GM12878 (cell line): ENCODE results near the gene LPGAT1. TPM values are rescaled to one million over a fixed set of nuclear protein-coding genes. Genes with fewer than 3 reads are reported as not detected.
A peak's percentile ranks its signal among the peaks of the same experiment; 100 is the strongest.

Experiments used
- ATAC-seq: fragments of 200-7000 bp; cut with Tn5 transposase; 3 replicates; pipeline ENCODE4 v1.9.1; 2020; ENCODE audit warnings: mild to moderate bottlenecking, moderate library complexity
- BruUV-seq: library from RNA; stranded (reverse); fragments of 400-500 nt; replicated peaks from 2 replicates; lab custom pipeline; 2021; lab: Mats Ljungman, UMichigan
- CTCF ChIA-PET: fragments of 300-600 bp; sonication (Branson Sonifier 250); formaldehyde crosslinking; extraction: SDS; loops from one replicate; lab custom pipeline; 2021; ENCODE audit warnings: inconsistent platforms; lab: Yijun Ruan, JAX
- POLR2A ChIA-PET: fragments of 350-600 bp; formaldehyde crosslinking; extraction: SDS; loops from one replicate; lab custom pipeline; 2021; ENCODE audit warnings: inconsistent platforms; lab: Charles Lee
- RAD21 ChIA-PET: fragments of 300-600 bp; sonication (Branson Sonifier 250); formaldehyde crosslinking; loops from one replicate; lab custom pipeline; 2023; ENCODE audit warnings: antibody characterized with exemption; ENCODE audit not compliant: unreplicated experiment; lab: Charles Lee
- SMC1A ChIA-PET: fragments of 300-600 bp; sonication (Branson Sonifier 250); formaldehyde crosslinking; loops from one replicate; lab custom pipeline; 2023; ENCODE audit not compliant: unreplicated experiment, uncharacterized antibody; lab: Charles Lee
- DNase-seq: peaks from one replicate; pipeline ENCODE4 v3.0.0-alpha.2; 2011; ENCODE audit warnings: low read depth, low spot score
- FAIRE-seq: peaks from 3 replicates; lab custom pipeline; 2011; peaks lifted over from hg19 to GRCh38; lab: Jason Lieb, UNC
- H2AFZ ChIP-seq: 2 replicates; pipeline ENCODE4 v1.6.0; 2011; ENCODE audit warnings: low read depth, low read length, control low read depth; ENCODE audit not compliant: control insufficient read depth
- H3K27ac ChIP-seq: 2 replicates; pipeline ENCODE4 v1.5.1; 2011; ENCODE audit warnings: control low read depth; ENCODE audit not compliant: control insufficient read depth, insufficient read depth
- H3K27me3 ChIP-seq, 2 experiments: replicated peaks in 1 of 2; 2 replicates each; pipeline versions ENCODE4 v1.6.0 to v1.6.1; 2011; ENCODE audit warnings: low read length in 1 of 2; ENCODE audit not compliant: control insufficient read depth in 2 of 2, insufficient read depth in 2 of 2
- H3K36me3 ChIP-seq, 2 experiments: 2 replicates each; pipeline ENCODE4 v1.5.1; 2011; ENCODE audit warnings: low read length in 1 of 2; ENCODE audit not compliant: control insufficient read depth in 2 of 2, insufficient read depth in 2 of 2
- H3K4me1 ChIP-seq: 2 replicates; pipeline ENCODE4 v1.6.1; 2011; ENCODE audit warnings: mild to moderate bottlenecking, low read length, moderate library complexity, mixed read lengths; ENCODE audit not compliant: control insufficient read depth, insufficient read depth
- H3K4me2 ChIP-seq: 2 replicates; pipeline ENCODE4 v1.6.0; 2011; ENCODE audit warnings: control low read depth; ENCODE audit not compliant: control insufficient read depth, insufficient read depth
- H3K4me3 ChIP-seq: fragments of 200-600 bp; sonication (generic); 2 replicates; pipeline ENCODE4 v1.5.1; 2016
- H3K79me2 ChIP-seq: 2 replicates; pipeline ENCODE4 v1.6.0; 2011; ENCODE audit warnings: low read length; ENCODE audit not compliant: control insufficient read depth, insufficient read depth
- H3K9ac ChIP-seq: 2 replicates; pipeline ENCODE4 v1.8.0; 2011; ENCODE audit warnings: low read length, control low read depth, mixed read lengths; ENCODE audit not compliant: control insufficient read depth, insufficient read depth
- H3K9me3 ChIP-seq: replicated peaks from 3 replicates; pipeline ENCODE4 v1.5.1; 2011; ENCODE audit warnings: mild to moderate bottlenecking, low read length; ENCODE audit not compliant: control insufficient read depth, insufficient read depth
- H4K20me1 ChIP-seq: 2 replicates; pipeline ENCODE4 v1.6.0; 2011; ENCODE audit not compliant: control insufficient read depth, insufficient read depth
- CUX1 ChIP-seq: IDR thresholded peaks from 2 replicates; pipeline ENCODE4 v1.6.1; 2012; ENCODE audit warnings: improper control_type of control experiment, low read depth, low read length; ENCODE audit not compliant: insufficient replicate concordance
- GABPA ChIP-seq: IDR thresholded peaks from 2 replicates; pipeline ENCODE4 v1.6.1; 2014; ENCODE audit warnings: antibody characterized with exemption, low read depth, mild to moderate bottlenecking, inconsistent platforms
- HDAC2 ChIP-seq: fragments of 200-600 bp; sonication (generic); IDR thresholded peaks from 2 replicates; pipeline ENCODE4 v1.6.1; 2017
- JUND ChIP-seq: IDR thresholded peaks from 2 replicates; pipeline ENCODE4 v1.6.1; 2012; ENCODE audit warnings: low read depth, mild to moderate bottlenecking, low read length, improper control_type of control experiment, moderate library complexity
- LARP7 ChIP-seq: fragments of 450-650 bp; IDR thresholded peaks from 2 replicates; pipeline ENCODE4 v1.6.1; 2017; ENCODE audit warnings: mild to moderate bottlenecking
- MEF2B ChIP-seq: fragments of 450-650 bp; IDR thresholded peaks from 2 replicates; pipeline ENCODE4 v1.6.1; 2018; ENCODE audit warnings: mild to moderate bottlenecking, moderate library complexity; ENCODE audit not compliant: partially characterized antibody, poor library complexity, severe bottlenecking
- NKRF ChIP-seq: fragments of 450-650 bp; conservative IDR thresholded peaks from 2 replicates; pipeline ENCODE4 v1.6.1; 2017; ENCODE audit warnings: mild to moderate bottlenecking, moderate library complexity
- SIN3A ChIP-seq: IDR thresholded peaks from 2 replicates; pipeline ENCODE4 v1.6.1; 2012; ENCODE audit warnings: low read depth, low read length, improper control_type of control experiment
- ZNF217 ChIP-seq: fragments of 450-650 bp; IDR thresholded peaks from 2 replicates; pipeline ENCODE4 v1.6.1; 2017; ENCODE audit warnings: antibody characterized with exemption, mild to moderate bottlenecking
- ZNF622 ChIP-seq: fragments of 450-650 bp; IDR thresholded peaks from 2 replicates; pipeline ENCODE4 v1.6.1; 2017; ENCODE audit warnings: mild to moderate bottlenecking, inconsistent platforms
- WGBS: methylation state at CpG from one replicate; pipeline ENCODE4 v1.1.6; 2016; ENCODE audit warnings: low lambda C conversion rate; ENCODE audit not compliant: insufficient replicate concordance, insufficient coverage; ENCODE audit errors: missing lambda C conversion rate; 5-methylcytosine and 5-hydroxymethylcytosine counted together
- in situ Hi-C: fragments of 300-500 bp; cut with MboI; formaldehyde crosslinking; loops from 9 replicates; pipeline ENCODE4 v1.14.3; 2018; ENCODE audit warnings: mixed read lengths
- intact Hi-C: fragments of 100-400 bp; cut with micrococcal nuclease; formaldehyde crosslinking; loops from one replicate; pipeline ENCODE4 v1.14.2; 2022; ENCODE audit not compliant: unreplicated experiment
- polyA plus RNA-seq, 11 experiments: library from polyadenylated mRNA; depleted of rRNA in 4 of 11; unstranded in 6 of 11; stranded (reverse) in 5 of 11; fragments of >200 nt; fragmentation: Nextera tagmentation in 4 of 11; fragmentation: Illumina TruSeq in 1 of 11; extraction: Ambion mirVana in 4 of 11; extraction: Trizol in 1 of 11; gene quantifications; 1 replicate in 1 of 11; 2 replicates in 10 of 11; pipeline versions ENCODE4 v1.2.1 to v1.2.3, GENCODE V29; 2011 to 2016; ENCODE audit warnings: inconsistent platforms in 2 of 11, missing spikeins in 2 of 11, low read depth in 1 of 11
- total RNA-seq, 4 experiments: library from RNA; depleted of rRNA in 3 of 4; stranded (reverse); fragments of >200 nt in 3 of 4; fragmentation: Illumina TruSeq in 1 of 4; extraction: Trizol in 1 of 4; gene quantifications; 2 replicates each; pipeline versions ENCODE4 v1.2.1 to v1.2.3, GENCODE V29; 2013 to 2021

The LPGAT1 gene
- total and polyA plus RNA-seq, 10 of the 15 experiments (the other 5 are each of a cell fraction or from before 2014, with no cell fraction given), result 5.8 to 40.6 (median 19.2) TPM

GRCh38 chr1:211750599-211750998 lies 80.0 kb downstream of the LPGAT1 start:
- in situ Hi-C loops (no loop called here), intact Hi-C loops (no loop called here)
- SMC1A ChIA-PET, result interaction anchor here (1.5 to 5.3 kb wide), 4 partner anchors 11 to 70 kb away, joined by 5 to 23 read pairs (median 6); no protein-coding TSS in a partner anchor
- CTCF ChIA-PET, result interaction anchor here (1.6 kb wide), 1 partner anchor 52 kb away, joined by 5 read pairs; no protein-coding TSS in a partner anchor
- POLR2A ChIA-PET, result no interaction called here
- Histone ChIP-seq H3K27ac (no peak overlapping the region), H3K9ac (no peak overlapping the region), H3K36me3 (peaks cover 0 to 15% of the 10 kb centered on the region in 2 experiments; a peak in 1 of 4 replicates), H3K4me1 (peaks cover 3% of the 10 kb centered on the region; the same call in 1 of the 2 replicates), H3K9me3 (no peaks in the 10 kb centered on the region), H3K27me3 (no peaks in the 10 kb centered on the region), H2AFZ (no peak overlapping the region), H3K4me2 (no peak overlapping the region), H3K79me2 (no peaks in the 10 kb centered on the region), H3K4me3 (no peak overlapping the region), H4K20me1 (no peaks in the 10 kb centered on the region)
- DNase-seq, result no peak
- no peak for TF ChIP-seq HDAC2
- TF ChIP-seq MEF2B, result peak; percentile 78
- ATAC-seq, result no peak
- FAIRE-seq, result no peak
- WGBS, result 0% methylated on average over 1 of the region's 1 CpG
- no TSS peak for BruUV-seq
- RAD21 ChIA-PET, result interaction anchor here (0.7 to 1.8 kb wide), 2 partner anchors 11 to 52 kb away, joined by 3 to 9 read pairs; no protein-coding TSS in a partner anchor

GRCh38 chr1:211749251-211749650 lies 81.3 kb downstream of the LPGAT1 start:
- RAD21 ChIA-PET, result interaction anchor here (1.2 to 1.8 kb wide), 2 partner anchors 51 kb away, joined by 3 to 9 read pairs; no protein-coding TSS in a partner anchor
- no TSS peak for BruUV-seq
- in situ Hi-C loops, result no loop called here
- TF ChIP-seq NKRF (no peak), ZNF622 (no peak), JUND (no peak), GABPA (no peak), LARP7 (no peak), SIN3A (no peak), CUX1 (no peak), ZNF217 (no peak)
- CTCF ChIA-PET, result interaction anchor here (0.7 to 1.6 kb wide), 3 partner anchors 13 to 68 kb away, joined by 3 to 5 read pairs (median 5); no protein-coding TSS in a partner anchor
- no peaks in the 10 kb centered on the region for H4K20me1 ChIP-seq
- H3K27me3 ChIP-seq, result no peaks in the 10 kb centered on the region
- peaks cover 3% of the 10 kb centered on the region; the same call in 1 of the 2 replicates for H3K4me1 ChIP-seq
- SMC1A ChIA-PET, result interaction anchor here (1.3 to 5.3 kb wide), 6 partner anchors 9 to 78 kb away, joined by 4 to 23 read pairs (median 6); no protein-coding TSS in a partner anchor
- no peaks in the 10 kb centered on the region for H3K79me2 ChIP-seq
- H3K4me3 ChIP-seq, result no peak overlapping the region
- 94% methylated on average over 3 of the region's 3 CpGs for WGBS
- intact Hi-C loops, result no loop called here
- H3K27ac ChIP-seq, result no peak overlapping the region
- no peak for DNase-seq
- no peak for ATAC-seq
- no peak overlapping the region for H2AFZ ChIP-seq
- POLR2A ChIA-PET, result no interaction called here
- no peak overlapping the region for H3K9ac ChIP-seq
- H3K4me2 ChIP-seq, result no peak overlapping the region
- H3K36me3 ChIP-seq, result peaks cover 0 to 12% of the 10 kb centered on the region in 2 experiments; a peak in 1 of 4 replicates
- no peak for FAIRE-seq
- H3K9me3 ChIP-seq, result no peaks in the 10 kb centered on the region
